GM23338 (cell line): ENCODE data around the gene SIRT6.

Experiments
- CREB1 ChIP-seq: fragments of 250-450 bp; sonication (Bioruptor Pico); IDR thresholded peaks from 2 replicates; pipeline ENCODE4 v1.5.0; 2020; ENCODE audit warnings: low read depth, mild to moderate bottlenecking, moderate library complexity
- CTCF ChIP-seq, 2 experiments: fragments of 200-600 bp in 1 of 2; sonication (generic) in 1 of 2; conservative IDR thresholded peaks; 2 replicates each; pipeline versions ENCODE4 v1.5.1 to v1.6.1; 2016 to 2017; ENCODE audit warnings: antibody characterized with exemption in 2 of 2, low read depth in 2 of 2, mild to moderate bottlenecking in 2 of 2, moderate library complexity in 1 of 2
- ETS1 ChIP-seq: IDR thresholded peaks from 2 replicates; pipeline ENCODE4 v1.6.1; 2016; ENCODE audit warnings: antibody characterized with exemption
- EZH2 ChIP-seq: fragments of 200-600 bp; sonication (generic); IDR thresholded peaks from one replicate; pipeline ENCODE4 v1.8.0; 2017; ENCODE audit warnings: antibody characterized with exemption, mild to moderate bottlenecking, low read depth; ENCODE audit not compliant: unreplicated experiment
- EZH2phosphoT487 ChIP-seq: fragments of 200-600 bp; sonication (generic); IDR thresholded peaks from one replicate; pipeline ENCODE4 v1.8.1; 2018; ENCODE audit warnings: antibody characterized with exemption; ENCODE audit not compliant: unreplicated experiment
- JUNB ChIP-seq: IDR thresholded peaks from one replicate; pipeline ENCODE4 v1.6.1; 2016; ENCODE audit warnings: antibody characterized with exemption; ENCODE audit not compliant: unreplicated experiment
- POLR2AphosphoS5 ChIP-seq: IDR thresholded peaks from 2 replicates; pipeline ENCODE4 v1.6.1; 2016; ENCODE audit warnings: antibody characterized with exemption, low read depth
- REST ChIP-seq: IDR thresholded peaks from one replicate; pipeline ENCODE4 v1.6.1; 2018; ENCODE audit warnings: antibody characterized with exemption; ENCODE audit not compliant: unreplicated experiment
- ZNF114 ChIP-seq: fragments of 250-450 bp; sonication (Bioruptor Pico); IDR thresholded peaks from 2 replicates; pipeline ENCODE4 v1.5.0; 2020; ENCODE audit warnings: mild to moderate bottlenecking, moderate library complexity
- ZNF331 ChIP-seq: fragments of 250-450 bp; sonication (Bioruptor Pico); IDR thresholded peaks from 2 replicates; pipeline ENCODE4 v1.5.0; 2020; ENCODE audit warnings: low read depth, mild to moderate bottlenecking, moderate library complexity
- ZNF462 ChIP-seq: fragments of 250-450 bp; sonication (Bioruptor Pico); IDR thresholded peaks from 2 replicates; pipeline ENCODE4 v1.5.0; 2020; ENCODE audit warnings: mild to moderate bottlenecking, moderate library complexity

- TF ChIP-seq CTCF (conservative IDR thresholded peaks at IDR 0.05; ENCODE audit: low read depth in 2 of 2), result no peak
- TF ChIP-seq REST, result no peak
- no peak for TF ChIP-seq EZH2
- no peak for TF ChIP-seq POLR2AphosphoS5
- no peak for TF ChIP-seq ETS1
- no peak for TF ChIP-seq EZH2phosphoT487
- TF ChIP-seq ZNF331 (CRISPR knock-in tag), result no peak
- TF ChIP-seq JUNB, result no peak
- no peak for TF ChIP-seq ZNF114 (CRISPR knock-in tag)
- no peak for TF ChIP-seq ZNF462 (CRISPR knock-in tag)
- no peak for TF ChIP-seq CREB1
Observed at GRCh38 chr19:4201798-4202197, 19.4 kb upstream of the SIRT6 start.
